Spleen (tissue), 11 donors: ENCODE data around the gene NDUFS8. TPM values are rescaled to one million over a fixed set of nuclear protein-coding genes. Genes with fewer than 3 reads are reported as not detected.

Source experiments
- DNase-seq: peaks from one replicate; pipeline ENCODE4 v3.0.0-alpha.2; 2020
- H3K27ac ChIP-seq, 8 donors: fragments of 200-600 bp; sonication (generic) in 7 of 8; 1 replicate in 4 of 8; 2 replicates in 4 of 8; pipeline versions ENCODE4 v1.5.0 to v1.8.0; 2016 to 2021; ENCODE audit warnings: inconsistent platforms in 4 of 8, mild to moderate bottlenecking in 4 of 8, moderate library complexity in 1 of 8
- H3K27me3 ChIP-seq, 7 donors: fragments of 200-600 bp; sonication (generic) in 6 of 7; replicated peaks in 1 of 7; 1 replicate in 4 of 7; 2 replicates in 3 of 7; pipeline versions ENCODE4 v1.5.0 to v1.8.0; 2016 to 2021; ENCODE audit warnings: inconsistent platforms in 3 of 7, mild to moderate bottlenecking in 1 of 7
- H3K36me3 ChIP-seq, 6 donors: fragments of 200-600 bp; sonication (generic) in 5 of 6; 1 replicate in 4 of 6; 2 replicates in 2 of 6; pipeline versions ENCODE4 v1.5.0 to v1.8.0; 2016 to 2021; ENCODE audit warnings: inconsistent platforms in 2 of 6
- H3K4me1 ChIP-seq, 6 donors: fragments of 200-600 bp; sonication (generic) in 5 of 6; 1 replicate in 3 of 6; 2 replicates in 3 of 6; pipeline versions ENCODE4 v1.5.0 to v1.8.0; 2016 to 2021; ENCODE audit warnings: inconsistent platforms in 3 of 6
- H3K4me3 ChIP-seq, 8 donors: fragments of 200-600 bp; sonication (generic) in 7 of 8; 1 replicate in 4 of 8; 2 replicates in 4 of 8; pipeline versions ENCODE4 v1.5.0 to v1.8.0; 2016 to 2021; ENCODE audit warnings: inconsistent platforms in 4 of 8, mild to moderate bottlenecking in 4 of 8, moderate library complexity in 2 of 8
- H3K9me3 ChIP-seq, 8 donors: fragments of 200-600 bp; sonication (generic) in 7 of 8; 1 replicate in 4 of 8; 2 replicates in 4 of 8; pipeline versions ENCODE4 v1.5.0 to v1.8.0; 2016 to 2021; ENCODE audit warnings: inconsistent platforms in 4 of 8
- POLR2A ChIP-seq, 3 donors: fragments of 450-650 bp; IDR thresholded peaks; one replicate each; pipeline ENCODE4 v1.5.1; 2017; ENCODE audit warnings: antibody characterized with exemption in 3 of 3, mild to moderate bottlenecking in 1 of 3
- POLR2AphosphoS5 ChIP-seq, 3 donors: sonication (generic); formaldehyde crosslinking; IDR thresholded peaks; one replicate each; pipeline ENCODE4 v1.5.1; 2017; ENCODE audit warnings: antibody characterized with exemption in 3 of 3
- WGBS, 5 donors: extraction: QIAGEN DNeasy Blood & Tissue Kit in 3 of 5; methylation state at CpG; one replicate each; pipeline versions ENCODE4 v1.1.5 to v1.1.7; 2013 to 2018; 5-methylcytosine and 5-hydroxymethylcytosine counted together
- intact Hi-C: fragments of 100-400 bp; cut with DNase I; formaldehyde crosslinking; loops from one replicate; pipeline ENCODE4 v1.15.0; 2023; ENCODE audit warnings: low total_unique reads
- polyA plus RNA-seq, 3 donors: library from polyadenylated mRNA; stranded (reverse); fragments of 200-250 nt; gene quantifications; one replicate each; pipeline ENCODE4 v1.2.1, GENCODE V29; 2013
- total RNA-seq, 7 donors: library from RNA; depleted of rRNA in 3 of 7; stranded (reverse); fragments of >200 nt in 3 of 7; fragmentation: NEBNext Ultra II Directional in 4 of 7; extraction: Animal tissue kit (Norgen Biotek cat#: 25700) in 4 of 7; gene quantifications; one replicate each; pipeline versions ENCODE4 v1.1.0 to v1.2.1, GENCODE V29; 2016 to 2021
- TF ChIP-seq, protein P1 (sequence below), 11 experiments: fragments of 200-600 bp in 7 of 11; fragments of 450-650 bp in 4 of 11; sonication (generic) in 4 of 11; IDR thresholded peaks in 8 of 11; conservative IDR thresholded peaks in 3 of 11; 1 replicate in 7 of 11; 2 replicates in 4 of 11; pipeline versions ENCODE4 v1.4.0 to v1.8.0; 2016 to 2021; ENCODE audit warnings: antibody characterized with exemption in 11 of 11, inconsistent platforms in 4 of 11, mild to moderate bottlenecking in 1 of 11
- donor health status: healthy with polysubstance abuse.
- donor health status: DM: no; HTN: no; CAD: no; lungs with moderate emphysema.
- donor health status: DM: no; HTN: no; CAD: no.
- donor health status: Bipolar disorder and iron deficiency.
- donor health status: healthy.
- donor health status: DM: no; HTN: no; CAD: no.
- donor health status: DM: yes; HTN: yes; CAD: no.

NDUFS8 gene
- total and polyA plus RNA-seq, 10 donors, result 75.4 to 132 (median 95.1) TPM

DNA sequence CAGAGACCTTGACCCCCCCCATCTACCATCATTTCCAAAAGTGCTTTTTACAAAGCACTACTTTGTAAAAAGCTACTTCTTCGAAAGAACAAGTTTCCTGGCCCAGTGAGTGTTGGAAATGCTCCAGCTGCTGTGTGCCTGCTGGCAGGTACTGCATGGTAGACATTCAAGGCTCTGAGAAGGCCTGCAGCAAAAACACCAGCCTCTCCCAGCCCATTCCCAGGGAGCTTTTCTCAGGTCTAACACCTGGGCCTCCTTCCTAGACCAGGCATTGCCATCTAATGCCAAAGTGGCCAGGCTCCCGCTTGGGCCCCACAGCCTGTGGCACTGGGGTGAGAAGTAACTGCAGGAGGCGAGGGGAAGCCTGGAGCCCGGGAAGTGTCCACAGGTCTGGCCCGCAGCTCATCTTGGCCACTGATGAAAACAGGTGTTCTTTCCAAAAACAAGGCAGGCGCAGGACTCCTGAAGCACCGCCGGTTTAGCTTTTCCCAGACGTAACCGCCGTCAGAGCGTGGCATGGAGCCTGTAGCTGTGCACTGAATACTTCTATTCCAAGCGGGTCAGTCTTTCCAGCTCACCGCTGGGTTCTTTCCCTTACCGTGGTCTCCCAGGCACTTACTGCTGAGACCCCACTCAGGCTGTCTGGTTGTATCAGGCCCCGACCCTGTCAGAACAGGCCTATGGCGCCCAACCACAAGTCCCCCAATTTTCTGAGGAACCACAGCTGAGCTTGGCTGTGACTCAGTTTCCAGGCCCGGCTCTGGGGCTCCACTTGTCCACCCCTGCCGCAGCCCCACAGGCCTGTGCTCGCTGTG lies 7.1 kb downstream of the NDUFS8 start:
- peaks cover 40 to 92% (median 67%) of the 10 kb centered on the region in 6 donors for H3K4me1 ChIP-seq
- peak; percentile 80 for DNase-seq
- TF ChIP-seq, protein P1, sequence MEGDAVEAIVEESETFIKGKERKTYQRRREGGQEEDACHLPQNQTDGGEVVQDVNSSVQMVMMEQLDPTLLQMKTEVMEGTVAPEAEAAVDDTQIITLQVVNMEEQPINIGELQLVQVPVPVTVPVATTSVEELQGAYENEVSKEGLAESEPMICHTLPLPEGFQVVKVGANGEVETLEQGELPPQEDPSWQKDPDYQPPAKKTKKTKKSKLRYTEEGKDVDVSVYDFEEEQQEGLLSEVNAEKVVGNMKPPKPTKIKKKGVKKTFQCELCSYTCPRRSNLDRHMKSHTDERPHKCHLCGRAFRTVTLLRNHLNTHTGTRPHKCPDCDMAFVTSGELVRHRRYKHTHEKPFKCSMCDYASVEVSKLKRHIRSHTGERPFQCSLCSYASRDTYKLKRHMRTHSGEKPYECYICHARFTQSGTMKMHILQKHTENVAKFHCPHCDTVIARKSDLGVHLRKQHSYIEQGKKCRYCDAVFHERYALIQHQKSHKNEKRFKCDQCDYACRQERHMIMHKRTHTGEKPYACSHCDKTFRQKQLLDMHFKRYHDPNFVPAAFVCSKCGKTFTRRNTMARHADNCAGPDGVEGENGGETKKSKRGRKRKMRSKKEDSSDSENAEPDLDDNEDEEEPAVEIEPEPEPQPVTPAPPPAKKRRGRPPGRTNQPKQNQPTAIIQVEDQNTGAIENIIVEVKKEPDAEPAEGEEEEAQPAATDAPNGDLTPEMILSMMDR (IDR thresholded peaks at IDR 0.05 in 8 of 11, conservative IDR thresholded peaks at IDR 0.05 in 3 of 11), result no peak
- no peak for TF ChIP-seq POLR2AphosphoS5 (IDR thresholded peaks at IDR 0.05)
- TF ChIP-seq POLR2A (IDR thresholded peaks at IDR 0.05), result no peak
- intact Hi-C loops, result no loop called here
- no peaks in the 10 kb centered on the region for H3K27me3 ChIP-seq
- no peaks in the 10 kb centered on the region for H3K9me3 ChIP-seq
- H3K36me3 ChIP-seq, result peaks cover 0 to 52% (median 27%) of the 10 kb centered on the region in 6 donors
- 72 to 87% (median 81%) methylated on average over 18 to 20 of the region's 20 CpGs for WGBS, 5 donors
- H3K27ac ChIP-seq, result peak overlapping the region; percentile 85 to 97 (median 92)
- H3K4me3 ChIP-seq, result peak overlapping the region in 2 of 8 donors; percentile 90 to 97

DNA sequence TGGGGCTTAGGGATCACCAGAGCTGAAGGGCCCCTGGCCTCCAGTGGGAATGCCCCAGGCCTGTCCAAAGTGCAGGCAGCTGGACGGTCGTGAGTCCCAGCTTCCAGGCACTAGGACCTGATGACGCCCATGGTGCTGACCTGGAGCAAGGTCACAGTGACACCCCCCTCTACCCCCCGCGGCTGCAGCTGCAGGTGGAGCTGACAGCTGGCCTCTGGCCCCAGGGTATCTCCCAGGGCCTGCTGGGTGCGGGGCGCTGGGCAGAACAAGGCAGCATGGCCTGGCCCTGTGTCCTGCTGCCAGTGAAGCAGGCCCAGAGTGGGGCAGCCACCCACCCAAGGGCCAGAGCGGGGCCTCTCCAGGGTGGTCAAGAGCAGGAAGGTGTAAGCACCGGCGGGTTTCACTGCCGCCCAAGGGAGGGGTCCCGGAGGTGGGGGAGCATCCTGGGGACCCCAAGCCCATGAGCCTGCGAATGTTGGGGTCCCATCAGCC lies 7.8 kb downstream of the NDUFS8 start:
- Histone ChIP-seq H3K36me3 (peaks cover 0 to 52% (median 29%) of the 10 kb centered on the region in 6 donors), H3K27me3 (no peaks in the 10 kb centered on the region), H3K4me3 (peak overlapping the region; percentile 67 to 97 (median 86)), H3K9me3 (no peaks in the 10 kb centered on the region), H3K27ac (peak overlapping the region; percentile 85 to 97 (median 92)), H3K4me1 (peaks cover 40 to 92% (median 66%) of the 10 kb centered on the region in 6 donors)
- TF ChIP-seq POLR2AphosphoS5 (IDR thresholded peaks at IDR 0.05) (no peak), POLR2A (IDR thresholded peaks at IDR 0.05) (no peak)
- TF ChIP-seq, protein P1 (IDR thresholded peaks at IDR 0.05 in 8 of 11, conservative IDR thresholded peaks at IDR 0.05 in 3 of 11), result no peak
- peak; percentile 86 for DNase-seq
- intact Hi-C loops, result no loop called here
- 42 to 55% (median 54%) methylated on average over 10 to 13 of the region's 13 CpGs; no CpG with 5 or more reads in 1 of the 5 donors for WGBS, 5 donors

DNA sequence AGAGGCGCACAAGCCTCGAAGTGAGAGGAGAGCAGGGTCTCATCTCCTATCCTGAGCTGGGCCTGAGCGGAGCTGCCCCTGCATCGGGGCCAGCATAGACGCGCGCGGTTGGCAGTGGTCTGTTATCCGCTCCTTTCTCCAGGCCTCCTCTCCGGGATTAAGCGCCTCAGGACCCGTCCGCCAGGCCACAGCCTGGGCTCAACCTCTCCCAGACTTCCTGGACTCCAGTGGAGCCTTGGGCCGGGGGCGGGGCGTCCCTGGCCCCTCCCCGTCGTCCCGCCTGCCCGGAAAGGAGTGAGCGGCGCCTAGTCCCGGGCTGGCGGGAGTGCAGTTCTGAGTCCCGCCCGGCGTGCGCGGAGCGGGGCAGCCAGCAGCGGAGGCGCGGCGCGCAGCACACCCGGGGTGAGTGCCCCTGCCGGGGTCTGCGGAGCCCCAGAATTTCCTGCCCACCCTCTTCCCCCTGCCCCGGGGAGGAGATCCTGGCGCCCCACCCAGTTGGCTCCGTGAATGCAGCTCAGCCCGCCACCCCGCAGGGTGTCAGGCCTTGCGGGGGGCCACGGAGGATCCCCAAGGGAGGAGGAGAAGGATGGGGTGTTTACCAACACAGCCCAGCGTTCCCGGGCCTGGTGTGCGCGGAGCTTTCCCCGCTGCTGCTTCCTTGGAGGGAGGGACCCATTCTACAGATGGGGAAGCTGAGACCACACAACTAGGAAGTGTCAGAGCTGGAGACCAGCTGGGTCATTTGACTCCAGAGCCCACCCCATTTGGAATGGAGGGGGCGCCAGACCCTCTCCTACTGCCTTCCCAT lies 8.4 kb downstream of the NDUFS8 start, which contains the start of gene TCIRG1:
Gene TCIRG1, plus strand, starts transcription at position 308 of the 808 bp plus-strand sequence. CDS start 2,247 bp downstream, outside the sequence.
- 1 to 8% (median 5%) methylated on average over 27 to 51 of the region's 51 CpGs for WGBS, 5 donors
- intact Hi-C loops, result no loop called here
- H3K27ac ChIP-seq, result peak within 1 kb of the TSS; percentile 85 to 97 (median 92)
- TF ChIP-seq, protein P1 (IDR thresholded peaks at IDR 0.05 in 8 of 11, conservative IDR thresholded peaks at IDR 0.05 in 3 of 11), result peak in 4 of 11 experiments; percentile 18 to 51 (median 38)
- TF ChIP-seq POLR2A (IDR thresholded peaks at IDR 0.05) (peak; percentile 39 to 90 (median 69)), POLR2AphosphoS5 (IDR thresholded peaks at IDR 0.05) (peak; percentile 96 to 98 (median 96))
- peaks cover 40 to 89% (median 66%) of the 10 kb centered on the region in 6 donors for H3K4me1 ChIP-seq
- DNase-seq, result peak; percentile 94
- peaks cover 0 to 52% (median 30%) of the 10 kb centered on the region in 6 donors for H3K36me3 ChIP-seq
- H3K27me3 ChIP-seq, result no peaks in the 10 kb centered on the region
- H3K9me3 ChIP-seq, result no peaks in the 10 kb centered on the region
- H3K4me3 ChIP-seq, result peak within 1 kb of the TSS; percentile 67 to 97 (median 86)
